HEK293 (cell line): ENCODE measurements around the gene ALG12.

Experiments
- GFI1B ChIP-seq: fragments of 450-650 bp; formaldehyde crosslinking; IDR thresholded peaks from 2 replicates; pipeline ENCODE4 v1.5.1; 2016; ENCODE audit warnings: missing biosample characterization, missing genetic modification characterization
- SCRT2 ChIP-seq: fragments of 450-650 bp; formaldehyde crosslinking; IDR thresholded peaks from 2 replicates; pipeline ENCODE4 v1.5.1; 2016; ENCODE audit warnings: missing biosample characterization, missing genetic modification characterization
- ZBTB1 ChIP-seq: fragments of 450-650 bp; formaldehyde crosslinking; IDR thresholded peaks from 2 replicates; pipeline ENCODE4 v1.5.1; 2016; ENCODE audit warnings: missing biosample characterization, missing genetic modification characterization
- TF ChIP-seq, protein P1 (sequence below): fragments of 450-650 bp; formaldehyde crosslinking; IDR thresholded peaks from 2 replicates; pipeline ENCODE4 v1.5.1; 2016; ENCODE audit warnings: missing biosample characterization, missing genetic modification characterization

- TF ChIP-seq ZBTB1 (tag by site-specific recombination) (no peak), SCRT2 (tag by site-specific recombination) (no peak), GFI1B (tag by site-specific recombination) (no peak)
- TF ChIP-seq, protein P1, sequence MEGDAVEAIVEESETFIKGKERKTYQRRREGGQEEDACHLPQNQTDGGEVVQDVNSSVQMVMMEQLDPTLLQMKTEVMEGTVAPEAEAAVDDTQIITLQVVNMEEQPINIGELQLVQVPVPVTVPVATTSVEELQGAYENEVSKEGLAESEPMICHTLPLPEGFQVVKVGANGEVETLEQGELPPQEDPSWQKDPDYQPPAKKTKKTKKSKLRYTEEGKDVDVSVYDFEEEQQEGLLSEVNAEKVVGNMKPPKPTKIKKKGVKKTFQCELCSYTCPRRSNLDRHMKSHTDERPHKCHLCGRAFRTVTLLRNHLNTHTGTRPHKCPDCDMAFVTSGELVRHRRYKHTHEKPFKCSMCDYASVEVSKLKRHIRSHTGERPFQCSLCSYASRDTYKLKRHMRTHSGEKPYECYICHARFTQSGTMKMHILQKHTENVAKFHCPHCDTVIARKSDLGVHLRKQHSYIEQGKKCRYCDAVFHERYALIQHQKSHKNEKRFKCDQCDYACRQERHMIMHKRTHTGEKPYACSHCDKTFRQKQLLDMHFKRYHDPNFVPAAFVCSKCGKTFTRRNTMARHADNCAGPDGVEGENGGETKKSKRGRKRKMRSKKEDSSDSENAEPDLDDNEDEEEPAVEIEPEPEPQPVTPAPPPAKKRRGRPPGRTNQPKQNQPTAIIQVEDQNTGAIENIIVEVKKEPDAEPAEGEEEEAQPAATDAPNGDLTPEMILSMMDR (tag by site-specific recombination): no peak
Measured at GRCh38 chr22:49934160-49934890, 16.1 kb upstream of the ALG12 start.
